GM18907 (cell line): Measurements from ENCODE around the gene MYL10.

Source experiments
- ATAC-seq: cut with Tn5 transposase; IDR thresholded peaks from one replicate; pipeline ENCODE4 v1.9.1; 2021; ENCODE audit warnings: mild to moderate bottlenecking, moderate library complexity; ENCODE audit not compliant: unreplicated experiment

Gene MYL10

GRCh38 chr7:101598986-101599771 is 29.9 kb downstream of the MYL10 start:
- ATAC-seq, result no peak

- ATAC-seq, result no peak
These were observed 30.6 kb downstream of the MYL10 start for GRCh38 chr7:101598422-101598985.

- no peak for ATAC-seq
These were observed 31.2 kb downstream of the MYL10 start for GRCh38 chr7:101597941-101598340.

- ATAC-seq, result no peak
These were observed 32.2 kb downstream of the MYL10 start for GRCh38 chr7:101596898-101597297.

- ATAC-seq, result no peak
These were observed 33.1 kb downstream of the MYL10 start for GRCh38 chr7:101595766-101596537.

GRCh38 chr7:101595246-101595645 is 33.9 kb downstream of the MYL10 start:
- no peak for ATAC-seq

GRCh38 chr7:101594790-101595189 is 34.3 kb downstream of the MYL10 start:
- ATAC-seq, result no peak

- no peak for ATAC-seq
These were observed 35.5 kb downstream of the MYL10 start for GRCh38 chr7:101593556-101593955.

- no peak for ATAC-seq
These were observed 37.6 kb downstream of the MYL10 start for GRCh38 chr7:101591504-101591903.

GRCh38 chr7:101590663-101591435 is 38.2 kb downstream of the MYL10 start:
- ATAC-seq, result no peak

- no peak for ATAC-seq
These were observed 39.0 kb downstream of the MYL10 start for GRCh38 chr7:101589976-101590662.

GRCh38 chr7:101589052-101589451 is 40.0 kb downstream of the MYL10 start:
- no peak for ATAC-seq

- no peak for ATAC-seq
These were observed 40.8 kb downstream of the MYL10 start for GRCh38 chr7:101588131-101588935.

GRCh38 chr7:101586906-101587677 is 42.0 kb downstream of the MYL10 start:
- ATAC-seq, result no peak

- no peak for ATAC-seq
These were observed 42.8 kb downstream of the MYL10 start for GRCh38 chr7:101586078-101586905.

GRCh38 chr7:101582971-101583370 is 46.1 kb downstream of the MYL10 start:
- no peak for ATAC-seq

- no peak for ATAC-seq
These were observed 47.2 kb downstream of the MYL10 start for GRCh38 chr7:101581891-101582290.

GRCh38 chr7:101580596-101580995 is 48.5 kb downstream of the MYL10 start:
- ATAC-seq, result no peak
